ENCODE measurements around the gene TM6SF1. TPM values are rescaled to one million over a fixed set of nuclear protein-coding genes. Genes with fewer than 3 reads are reported as not detected.

TM6SF1 gene

Small RNAs within 50 kb of the gene (small RNA-seq; reads per million reads assigned to genes)
- gene MIR4515 (ENCODE audit: insufficient read depth) = not detected

All from mesendoderm (in vitro differentiated cells).